Testis (tissue), 3 donors: ENCODE data around the gene DNAH6. TPM values are rescaled to one million over a fixed set of nuclear protein-coding genes. Genes with fewer than 3 reads are reported as not detected.
"Not testable (repeated sequence)": the region's sequence is repeated elsewhere in the genome, so short reads cannot be mapped to it uniquely, and the experiment has no call there.

ENCODE experiments used
- DNase-seq: peaks from one replicate; pipeline ENCODE4 v3.0.0-alpha.2; 2019
- H3K27ac ChIP-seq, 2 donors: fragments of 200-600 bp; sonication (generic); one replicate each; pipeline ENCODE4 v1.5.1; 2019
- H3K27me3 ChIP-seq: fragments of 200-600 bp; sonication (generic); one replicate; pipeline ENCODE4 v1.5.1; 2019
- H3K36me3 ChIP-seq: fragments of 200-600 bp; sonication (generic); one replicate; pipeline ENCODE4 v1.5.1; 2017; ENCODE audit warnings: low read depth; ENCODE audit errors: missing control alignments
- H3K4me1 ChIP-seq: fragments of 200-600 bp; sonication (generic); one replicate; pipeline ENCODE4 v1.5.1; 2019
- H3K4me3 ChIP-seq, 2 donors: fragments of 200-600 bp; sonication (generic); one replicate each; pipeline ENCODE4 v1.5.1; 2017 to 2019
- H3K9me3 ChIP-seq: fragments of 200-600 bp; sonication (generic); one replicate; pipeline ENCODE4 v1.5.1; 2017
- POLR2A ChIP-seq: fragments of 450-650 bp; IDR thresholded peaks from one replicate; pipeline ENCODE4 v1.6.1; 2017; ENCODE audit warnings: antibody characterized with exemption, mild to moderate bottlenecking, moderate library complexity
- WGBS, 2 donors: methylation state at CpG; one replicate each; pipeline ENCODE4 v1.1.5; 2018; 5-methylcytosine and 5-hydroxymethylcytosine counted together
- intact Hi-C: fragments of 100-400 bp; cut with DNase I; formaldehyde crosslinking; loops from one replicate; pipeline ENCODE4 v1.15.1; 2023; ENCODE audit warnings: low total_unique reads
- polyA plus RNA-seq: library from polyadenylated mRNA; stranded (reverse); fragments of 350-450 nt; fragmentation: Illumina TruSeq; extraction: RNeasy Lipid Tissue Mini Kit (QIAGEN cat#74804); gene quantifications from one replicate; pipeline ENCODE4 v1.2.3, GENCODE V29; 2014; ENCODE audit warnings: low read depth, low replicate concordance; ENCODE audit not compliant: insufficient read depth
- total RNA-seq, 2 donors: library from RNA; depleted of rRNA; stranded (reverse); fragments of >200 nt; gene quantifications; one replicate each; pipeline ENCODE4 v1.2.3, GENCODE V29; 2016
- TF ChIP-seq, protein P1 (sequence below), 3 experiments: fragments of 450-650 bp in 2 of 3; fragments of 200-600 bp in 1 of 3; sonication (generic) in 1 of 3; IDR thresholded peaks; one replicate each; pipeline ENCODE4 v1.5.1; 2016 to 2019; ENCODE audit warnings: antibody characterized with exemption in 3 of 3, mild to moderate bottlenecking in 2 of 3, moderate library complexity in 1 of 3

DNAH6 gene
- total and polyA plus RNA-seq, 3 donors from 2014 or later: 7.1 to 18.4 (median 11.8) TPM

DNA sequence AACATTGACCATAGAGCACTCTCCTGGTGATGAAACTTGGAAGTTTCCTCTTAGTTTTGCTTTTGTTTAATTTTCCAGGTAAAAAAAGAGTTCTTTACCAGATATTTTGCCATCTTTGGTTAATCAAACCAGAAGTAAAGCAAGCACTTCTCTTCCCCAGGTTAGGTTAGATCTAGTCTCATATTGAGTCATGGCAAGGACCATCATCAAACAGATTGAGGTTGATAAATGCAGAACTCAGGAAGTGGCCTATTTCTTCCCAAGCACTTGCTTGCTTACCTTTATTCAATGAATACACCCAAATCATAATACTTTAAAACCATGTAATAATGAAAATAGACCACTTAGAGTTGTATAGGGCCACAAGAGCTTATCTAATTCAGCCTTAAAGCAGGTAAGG, 23.4 kb downstream of the DNAH6 start:
- H3K36me3 ChIP-seq: no peaks in the 10 kb centered on the region
- no peak overlapping the region for H3K4me3 ChIP-seq
- intact Hi-C loops: no loop called here
- DNase-seq: no peak
- H3K4me1 ChIP-seq: no peaks in the 10 kb centered on the region
- TF ChIP-seq, protein P1, sequence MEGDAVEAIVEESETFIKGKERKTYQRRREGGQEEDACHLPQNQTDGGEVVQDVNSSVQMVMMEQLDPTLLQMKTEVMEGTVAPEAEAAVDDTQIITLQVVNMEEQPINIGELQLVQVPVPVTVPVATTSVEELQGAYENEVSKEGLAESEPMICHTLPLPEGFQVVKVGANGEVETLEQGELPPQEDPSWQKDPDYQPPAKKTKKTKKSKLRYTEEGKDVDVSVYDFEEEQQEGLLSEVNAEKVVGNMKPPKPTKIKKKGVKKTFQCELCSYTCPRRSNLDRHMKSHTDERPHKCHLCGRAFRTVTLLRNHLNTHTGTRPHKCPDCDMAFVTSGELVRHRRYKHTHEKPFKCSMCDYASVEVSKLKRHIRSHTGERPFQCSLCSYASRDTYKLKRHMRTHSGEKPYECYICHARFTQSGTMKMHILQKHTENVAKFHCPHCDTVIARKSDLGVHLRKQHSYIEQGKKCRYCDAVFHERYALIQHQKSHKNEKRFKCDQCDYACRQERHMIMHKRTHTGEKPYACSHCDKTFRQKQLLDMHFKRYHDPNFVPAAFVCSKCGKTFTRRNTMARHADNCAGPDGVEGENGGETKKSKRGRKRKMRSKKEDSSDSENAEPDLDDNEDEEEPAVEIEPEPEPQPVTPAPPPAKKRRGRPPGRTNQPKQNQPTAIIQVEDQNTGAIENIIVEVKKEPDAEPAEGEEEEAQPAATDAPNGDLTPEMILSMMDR (IDR thresholded peaks at IDR 0.05): no peak
- no peak for TF ChIP-seq POLR2A
- H3K9me3 ChIP-seq: no peaks in the 10 kb centered on the region
- no peak overlapping the region for H3K27ac ChIP-seq
- no peaks in the 10 kb centered on the region for H3K27me3 ChIP-seq

DNA sequence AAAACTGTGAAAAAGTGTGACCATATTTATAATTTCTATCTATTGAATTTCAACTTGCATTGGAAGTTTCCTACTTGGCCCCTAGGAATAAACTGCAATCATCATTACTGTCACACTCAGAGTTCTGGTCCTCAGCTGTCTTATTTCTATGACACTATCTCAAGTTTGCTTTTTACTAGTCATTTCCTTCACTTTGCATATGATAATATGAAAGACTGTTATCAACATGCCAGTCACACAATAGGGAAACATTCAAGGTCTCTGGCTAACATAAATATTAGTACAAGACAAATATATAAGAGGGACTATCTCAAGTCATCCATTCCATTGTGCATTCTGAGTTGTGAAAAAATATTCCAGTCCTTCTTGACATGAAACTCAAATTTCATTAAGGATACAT, 28.7 kb downstream of the DNAH6 start:
- intact Hi-C loops: no loop called here
- Histone ChIP-seq H3K9me3 (no peaks in the 10 kb centered on the region), H3K27ac (no peak overlapping the region), H3K4me1 (no peaks in the 10 kb centered on the region), H3K4me3 (no peak overlapping the region), H3K27me3 (no peaks in the 10 kb centered on the region), H3K36me3 (no peaks in the 10 kb centered on the region)
- no peak for TF ChIP-seq POLR2A
- TF ChIP-seq, protein P1 (IDR thresholded peaks at IDR 0.05): no peak
- no peak for DNase-seq

DNA sequence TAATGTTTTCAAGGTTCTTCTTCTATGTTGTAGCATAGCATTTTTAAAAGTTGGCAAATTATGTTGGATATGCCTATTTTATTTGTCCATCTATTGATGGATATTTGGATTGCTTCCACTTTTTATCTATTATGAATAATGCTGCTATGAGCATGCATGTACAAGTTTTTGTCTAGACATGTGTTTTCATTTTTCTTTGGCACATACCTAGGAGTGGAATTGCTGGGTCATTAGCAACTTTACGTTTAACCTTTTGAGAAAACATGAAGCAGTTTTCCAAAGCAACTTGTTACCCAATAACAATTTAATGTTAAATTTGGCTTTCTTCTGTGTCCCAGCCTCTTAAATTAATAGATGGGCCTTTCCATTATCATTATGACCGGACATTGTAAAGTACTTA, 30.3 kb downstream of the DNAH6 start:
- no peaks in the 10 kb centered on the region for H3K36me3 ChIP-seq
- 69 to 80% methylated on average over 2 of the region's 2 CpGs for WGBS, 2 donors
- H3K9me3 ChIP-seq: no peaks in the 10 kb centered on the region
- H3K4me3 ChIP-seq: no peak overlapping the region
- intact Hi-C loops: no loop called here
- no peak for TF ChIP-seq POLR2A
- TF ChIP-seq, protein P1 (IDR thresholded peaks at IDR 0.05): no peak
- no peak overlapping the region for H3K27ac ChIP-seq
- no peak for DNase-seq
- H3K4me1 ChIP-seq: no peaks in the 10 kb centered on the region
- H3K27me3 ChIP-seq: no peaks in the 10 kb centered on the region

- H3K36me3 ChIP-seq: no peaks in the 10 kb centered on the region
- DNase-seq: no peak
- H3K4me1 ChIP-seq: no peaks in the 10 kb centered on the region
- TF ChIP-seq POLR2A: no peak
- TF ChIP-seq, protein P1 (IDR thresholded peaks at IDR 0.05): no peak
- no peaks in the 10 kb centered on the region for H3K9me3 ChIP-seq
- no peak overlapping the region for H3K4me3 ChIP-seq
- H3K27me3 ChIP-seq: no peaks in the 10 kb centered on the region
- intact Hi-C loops: no loop called here
- no peak overlapping the region for H3K27ac ChIP-seq
- 88 to 96% methylated on average over 1 of the region's 1 CpG for WGBS, 2 donors
Observed at GRCh38 chr2:84548303-84548702, 32.0 kb downstream of the DNAH6 start.

GRCh38 chr2:84550916-84551315, 34.6 kb downstream of the DNAH6 start:
- H3K27ac ChIP-seq: no peak overlapping the region
- H3K9me3 ChIP-seq: no peaks in the 10 kb centered on the region
- DNase-seq: no peak
- no peaks in the 10 kb centered on the region for H3K27me3 ChIP-seq
- H3K4me1 ChIP-seq: no peaks in the 10 kb centered on the region
- WGBS, 2 donors: 63 to 80% methylated on average over 1 of the region's 1 CpG
- H3K36me3 ChIP-seq: no peaks in the 10 kb centered on the region
- H3K4me3 ChIP-seq: no peak overlapping the region
- TF ChIP-seq POLR2A: no peak
- TF ChIP-seq, protein P1 (IDR thresholded peaks at IDR 0.05): no peak
- intact Hi-C loops: no loop called here

DNA sequence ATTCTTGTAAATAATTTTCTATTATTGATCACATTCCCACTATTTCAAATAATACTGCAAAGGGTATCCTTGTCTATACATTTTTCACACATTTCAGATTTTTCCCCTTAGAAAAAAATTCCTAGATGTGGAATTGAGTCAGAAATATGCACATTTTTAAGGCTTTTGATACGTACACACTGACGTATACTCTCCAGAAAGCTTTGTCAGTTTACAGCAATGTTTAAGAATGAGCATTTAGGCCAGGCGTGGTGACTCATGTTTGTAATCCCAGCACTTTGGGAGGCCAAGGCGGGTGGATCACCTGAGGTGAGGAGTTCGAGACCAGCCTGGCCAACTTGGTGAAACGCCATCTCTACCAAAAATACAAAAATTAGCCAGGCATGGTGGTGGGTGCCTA, 35.2 kb downstream of the DNAH6 start:
- H3K36me3 ChIP-seq, H3K27me3 ChIP-seq: not testable (repeated sequence)
- WGBS, 2 donors: 87 to 93% methylated on average over 6 of the region's 6 CpGs

More for the DNA sequence above, 35.2 kb downstream of the DNAH6 start:
- H3K4me3 ChIP-seq, intact Hi-C loops, H3K9me3 ChIP-seq, H3K4me1 ChIP-seq, DNase-seq, H3K27ac ChIP-seq: not testable (repeated sequence)
